ENCODE data around the gene B3GALT6.

B3GALT6 gene

DNA sequence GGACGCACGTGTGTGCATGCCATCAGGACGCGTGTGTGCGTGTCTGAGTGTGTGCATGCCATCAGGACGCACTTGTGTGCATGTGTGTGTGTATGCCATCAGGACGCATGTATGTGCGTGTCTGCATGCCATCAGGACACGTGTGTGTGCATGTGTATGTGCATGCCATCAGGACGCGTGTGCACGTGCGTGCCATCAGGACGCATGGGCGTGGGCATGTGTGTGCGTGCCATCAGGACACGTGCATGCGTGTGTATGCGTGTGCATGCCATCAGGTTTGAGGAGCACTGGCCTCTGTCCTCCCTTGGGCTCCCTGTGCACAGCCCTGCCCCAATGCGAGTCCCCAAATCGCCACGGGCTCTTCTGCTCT, 27.1 kb downstream of the B3GALT6 start:
- Histone ChIP-seq H3K4me1 (ENCODE audit: control insufficient read depth, insufficient read depth, low read length) (peaks cover 6% of the 10 kb centered on the region), H3K27me3 (ENCODE audit: control insufficient read depth, insufficient read depth, low read length) (no peaks in the 10 kb centered on the region), H3K9ac (ENCODE audit: low read depth, low read length) (no peak overlapping the region), H3K9me3 (ENCODE audit: control insufficient read depth, insufficient read depth, low read length) (no peaks in the 10 kb centered on the region), H3K36me3 (ENCODE audit: control insufficient read depth, insufficient read depth, low read length) (peaks cover 56% of the 10 kb centered on the region), H3K4me3 (ENCODE audit: low read depth, low read length) (no peak overlapping the region)

GRCh38 chr1:1259540-1259939, 27.5 kb downstream of the B3GALT6 start:
- H3K9ac ChIP-seq (ENCODE audit: low read depth, low read length): no peak overlapping the region
- no peaks in the 10 kb centered on the region for H3K9me3 ChIP-seq (ENCODE audit: control insufficient read depth, insufficient read depth, low read length)
- peaks cover 6% of the 10 kb centered on the region for H3K4me1 ChIP-seq (ENCODE audit: control insufficient read depth, insufficient read depth, low read length)
- H3K36me3 ChIP-seq (ENCODE audit: control insufficient read depth, insufficient read depth, low read length): peaks cover 53% of the 10 kb centered on the region
- no peak overlapping the region for H3K4me3 ChIP-seq (ENCODE audit: low read depth, low read length)
- H3K27me3 ChIP-seq (ENCODE audit: control insufficient read depth, insufficient read depth, low read length): no peaks in the 10 kb centered on the region

DNA sequence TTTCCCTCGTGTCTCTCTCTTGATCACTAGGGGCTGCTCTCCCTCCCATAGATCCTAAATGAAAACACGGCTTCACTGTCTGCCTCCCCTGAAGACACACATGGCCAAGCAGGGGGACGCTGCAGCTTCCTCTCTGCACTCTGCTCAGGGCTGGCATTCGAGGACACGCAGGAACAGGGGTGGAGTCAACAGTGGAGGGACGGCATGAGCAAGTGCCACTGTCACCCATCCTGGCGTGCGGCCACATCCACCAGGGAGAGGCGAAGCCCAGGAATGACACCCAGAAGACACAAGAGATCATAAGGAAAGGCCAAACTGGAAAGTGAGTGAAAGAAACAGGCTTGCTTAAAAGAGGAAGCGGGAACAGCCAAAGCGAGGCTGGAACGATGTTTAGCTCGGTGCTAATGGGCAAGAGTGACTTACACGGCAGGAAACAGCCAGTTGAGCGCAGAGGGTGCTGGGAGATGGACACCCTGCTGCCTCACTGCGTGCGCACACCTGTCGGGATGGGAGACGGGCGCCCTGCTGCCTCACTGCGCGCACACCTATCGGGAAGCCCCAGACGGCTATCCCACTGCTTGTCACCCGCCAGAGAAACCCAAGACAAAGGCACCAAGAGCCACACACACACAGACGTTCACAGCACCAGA, 28.0 kb downstream of the B3GALT6 start:
- Histone ChIP-seq H3K27me3 (ENCODE audit: control insufficient read depth, insufficient read depth, low read length) (no peaks in the 10 kb centered on the region), H3K9ac (ENCODE audit: low read depth, low read length) (peak overlapping the region; percentile 24), H3K4me1 (ENCODE audit: control insufficient read depth, insufficient read depth, low read length) (peaks cover 6% of the 10 kb centered on the region), H3K4me3 (ENCODE audit: low read depth, low read length) (no peak overlapping the region), H3K36me3 (ENCODE audit: control insufficient read depth, insufficient read depth, low read length) (peaks cover 48% of the 10 kb centered on the region), H3K9me3 (ENCODE audit: control insufficient read depth, insufficient read depth, low read length) (no peaks in the 10 kb centered on the region)

DNA sequence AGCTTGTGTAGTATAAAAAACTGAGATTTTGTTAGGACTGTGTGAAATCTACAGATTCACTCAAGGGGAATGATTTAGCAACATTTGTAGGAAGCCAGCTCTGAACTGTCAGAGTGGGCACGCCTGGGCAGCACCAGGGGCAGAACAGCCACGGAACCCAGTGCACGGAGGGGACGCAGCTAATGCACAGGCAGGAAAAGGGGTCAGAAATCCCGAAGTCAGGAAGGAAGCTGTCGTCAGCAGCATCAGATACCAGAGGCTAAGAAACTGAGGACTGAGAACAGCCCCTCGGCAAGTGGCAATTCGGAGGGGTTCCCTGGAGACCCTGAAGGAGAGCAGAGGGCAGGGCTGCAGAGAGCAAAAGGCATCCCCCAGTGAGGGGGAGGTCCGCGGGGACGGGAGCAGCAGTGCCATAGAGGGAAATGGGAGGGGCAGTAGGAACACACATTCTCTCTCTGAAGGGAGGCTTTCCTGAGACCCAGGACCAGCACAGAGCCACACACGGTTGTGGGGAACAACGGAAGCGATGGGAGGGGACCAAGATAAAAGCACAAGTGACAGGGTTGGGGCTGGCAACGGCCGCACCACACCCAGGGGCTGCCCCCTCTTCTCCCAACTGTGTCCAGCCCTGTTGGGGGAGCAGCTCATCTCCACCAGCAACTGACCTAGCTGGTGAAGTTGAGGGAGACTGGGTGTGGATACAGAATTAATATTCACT, 29.0 kb downstream of the B3GALT6 start:
- H3K4me1 ChIP-seq (ENCODE audit: control insufficient read depth, insufficient read depth, low read length): peaks cover 6% of the 10 kb centered on the region
- no peaks in the 10 kb centered on the region for H3K27me3 ChIP-seq (ENCODE audit: control insufficient read depth, insufficient read depth, low read length)
- peaks cover 43% of the 10 kb centered on the region for H3K36me3 ChIP-seq (ENCODE audit: control insufficient read depth, insufficient read depth, low read length)
- peak overlapping the region; percentile 24 for H3K9ac ChIP-seq (ENCODE audit: low read depth, low read length)
- no peaks in the 10 kb centered on the region for H3K9me3 ChIP-seq (ENCODE audit: control insufficient read depth, insufficient read depth, low read length)
- H3K4me3 ChIP-seq (ENCODE audit: low read depth, low read length): no peak overlapping the region

GRCh38 chr1:1262071-1262470, 30.0 kb downstream of the B3GALT6 start:
- Histone ChIP-seq H3K36me3 (ENCODE audit: control insufficient read depth, insufficient read depth, low read length) (peaks cover 37% of the 10 kb centered on the region), H3K9me3 (ENCODE audit: control insufficient read depth, insufficient read depth, low read length) (no peaks in the 10 kb centered on the region), H3K9ac (ENCODE audit: low read depth, low read length) (no peak overlapping the region), H3K4me1 (ENCODE audit: control insufficient read depth, insufficient read depth, low read length) (peaks cover 6% of the 10 kb centered on the region), H3K4me3 (ENCODE audit: low read depth, low read length) (no peak overlapping the region), H3K27me3 (ENCODE audit: control insufficient read depth, insufficient read depth, low read length) (no peaks in the 10 kb centered on the region)

DNA sequence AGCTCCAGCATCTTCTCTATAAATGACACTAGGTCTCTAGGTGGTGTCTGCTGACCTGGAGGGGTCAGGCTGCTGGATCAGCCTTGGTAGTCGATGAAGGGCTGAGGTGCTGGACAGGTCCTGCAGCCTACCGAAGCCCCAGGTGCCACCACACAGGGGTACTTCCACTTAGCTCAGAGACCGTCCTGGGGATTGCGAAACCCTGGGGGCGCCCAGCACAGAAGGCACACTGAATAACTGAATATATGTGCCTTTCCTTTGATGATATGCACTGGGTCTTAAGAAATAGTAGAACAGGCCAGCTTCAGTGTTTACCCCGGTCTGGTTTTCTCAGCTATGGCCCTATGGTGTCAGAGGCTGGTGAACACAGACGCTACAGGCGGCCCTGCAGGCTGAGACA, 30.7 kb downstream of the B3GALT6 start:
- Histone ChIP-seq H3K36me3 (ENCODE audit: control insufficient read depth, insufficient read depth, low read length) (peaks cover 44% of the 10 kb centered on the region), H3K9me3 (ENCODE audit: control insufficient read depth, insufficient read depth, low read length) (no peaks in the 10 kb centered on the region), H3K4me1 (ENCODE audit: control insufficient read depth, insufficient read depth, low read length) (peaks cover 6% of the 10 kb centered on the region), H3K27me3 (ENCODE audit: control insufficient read depth, insufficient read depth, low read length) (no peaks in the 10 kb centered on the region), H3K9ac (ENCODE audit: low read depth, low read length) (no peak overlapping the region), H3K4me3 (ENCODE audit: low read depth, low read length) (no peak overlapping the region)

GRCh38 chr1:1264026-1264425, 32.0 kb downstream of the B3GALT6 start:
- Histone ChIP-seq H3K36me3 (ENCODE audit: control insufficient read depth, insufficient read depth, low read length) (peaks cover 45% of the 10 kb centered on the region), H3K9me3 (ENCODE audit: control insufficient read depth, insufficient read depth, low read length) (no peaks in the 10 kb centered on the region), H3K9ac (ENCODE audit: low read depth, low read length) (no peak overlapping the region), H3K4me1 (ENCODE audit: control insufficient read depth, insufficient read depth, low read length) (peaks cover under 1% of the 10 kb centered on the region), H3K27me3 (ENCODE audit: control insufficient read depth, insufficient read depth, low read length) (no peaks in the 10 kb centered on the region), H3K4me3 (ENCODE audit: low read depth, low read length) (no peak overlapping the region)

- Histone ChIP-seq H3K9ac (ENCODE audit: low read depth, low read length) (no peak overlapping the region), H3K4me1 (ENCODE audit: control insufficient read depth, insufficient read depth, low read length) (no peaks in the 10 kb centered on the region), H3K36me3 (ENCODE audit: control insufficient read depth, insufficient read depth, low read length) (peaks cover 38% of the 10 kb centered on the region), H3K4me3 (ENCODE audit: low read depth, low read length) (no peak overlapping the region), H3K9me3 (ENCODE audit: control insufficient read depth, insufficient read depth, low read length) (no peaks in the 10 kb centered on the region), H3K27me3 (ENCODE audit: control insufficient read depth, insufficient read depth, low read length) (no peaks in the 10 kb centered on the region)
Measured at GRCh38 chr1:1264868-1265272, 32.8 kb downstream of the B3GALT6 start.

DNA sequence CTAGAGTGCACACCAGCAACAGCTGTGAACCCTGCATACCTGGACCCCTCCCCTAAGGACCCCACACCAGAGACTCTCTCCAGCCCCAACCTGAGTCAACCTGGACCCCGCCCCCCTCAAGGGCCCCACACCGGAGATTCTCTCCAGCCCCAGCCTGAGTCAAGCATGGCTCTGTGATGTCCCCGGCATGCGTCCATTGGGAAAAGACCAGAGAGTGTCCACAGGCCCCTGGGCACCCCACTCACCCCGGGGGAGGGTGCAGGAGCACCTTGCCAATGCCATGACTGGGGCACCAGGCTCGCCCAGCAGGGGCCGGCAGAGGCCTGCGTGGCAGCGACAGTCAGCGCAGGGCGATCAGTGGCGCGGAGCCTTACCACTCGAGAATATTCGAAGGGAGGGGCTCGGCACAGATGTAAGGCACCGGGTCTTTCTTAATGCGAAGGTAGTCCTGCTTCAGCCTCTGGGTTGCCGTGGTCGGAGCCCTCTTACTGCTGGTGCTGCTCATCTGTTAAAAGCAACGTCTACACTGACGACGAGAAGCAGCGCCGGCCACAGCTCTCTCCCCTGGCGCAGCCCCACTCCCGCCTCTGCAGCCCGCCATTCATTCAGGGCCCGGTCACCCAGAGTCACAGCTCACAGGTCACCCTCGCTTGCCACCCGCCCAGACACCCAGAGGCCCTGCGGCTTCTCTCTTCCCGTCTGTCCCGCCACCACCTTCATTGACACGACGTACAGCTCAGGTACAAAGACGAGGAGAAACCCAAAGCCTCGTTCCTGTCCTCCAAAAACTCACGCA, 35.6 kb downstream of the B3GALT6 start:
- Histone ChIP-seq H3K4me1 (ENCODE audit: control insufficient read depth, insufficient read depth, low read length) (peaks cover 5% of the 10 kb centered on the region), H3K4me3 (ENCODE audit: low read depth, low read length) (no peak overlapping the region), H3K9me3 (ENCODE audit: control insufficient read depth, insufficient read depth, low read length) (no peaks in the 10 kb centered on the region), H3K9ac (ENCODE audit: low read depth, low read length) (no peak overlapping the region), H3K27me3 (ENCODE audit: control insufficient read depth, insufficient read depth, low read length) (no peaks in the 10 kb centered on the region), H3K36me3 (ENCODE audit: control insufficient read depth, insufficient read depth, low read length) (peaks cover 23% of the 10 kb centered on the region)

- Histone ChIP-seq H3K9ac (ENCODE audit: low read depth, low read length) (no peak overlapping the region), H3K36me3 (ENCODE audit: control insufficient read depth, insufficient read depth, low read length) (peaks cover 20% of the 10 kb centered on the region), H3K9me3 (ENCODE audit: control insufficient read depth, insufficient read depth, low read length) (no peaks in the 10 kb centered on the region), H3K4me3 (ENCODE audit: low read depth, low read length) (no peak overlapping the region), H3K27me3 (ENCODE audit: control insufficient read depth, insufficient read depth, low read length) (no peaks in the 10 kb centered on the region), H3K4me1 (ENCODE audit: control insufficient read depth, insufficient read depth, low read length) (peaks cover 5% of the 10 kb centered on the region)
Measured at GRCh38 chr1:1268284-1268682, 36.2 kb downstream of the B3GALT6 start.

GRCh38 chr1:1270813-1271212, 38.8 kb downstream of the B3GALT6 start:
- H3K27me3 ChIP-seq (ENCODE audit: control insufficient read depth, insufficient read depth, low read length): peaks cover 4% of the 10 kb centered on the region
- H3K9me3 ChIP-seq (ENCODE audit: control insufficient read depth, insufficient read depth, low read length): no peaks in the 10 kb centered on the region
- H3K36me3 ChIP-seq (ENCODE audit: control insufficient read depth, insufficient read depth, low read length): peaks cover 20% of the 10 kb centered on the region
- H3K4me3 ChIP-seq (ENCODE audit: low read depth, low read length): no peak overlapping the region
- no peak overlapping the region for H3K9ac ChIP-seq (ENCODE audit: low read depth, low read length)
- H3K4me1 ChIP-seq (ENCODE audit: control insufficient read depth, insufficient read depth, low read length): peaks cover 5% of the 10 kb centered on the region
